Measurements from ENCODE around the gene LZTFL1.

The LZTFL1 gene

GRCh38 chr3:45807681-45808540 lies 34.0 kb downstream of the LZTFL1 start:
- DNase-seq (ENCODE audit: low spot score) = no peak

GRCh38 chr3:45807133-45807532 lies 34.8 kb downstream of the LZTFL1 start:
- no peak for DNase-seq (ENCODE audit: low spot score)

GRCh38 chr3:45806072-45806471 lies 35.8 kb downstream of the LZTFL1 start:
- no peak for DNase-seq (ENCODE audit: low spot score)

GRCh38 chr3:45803252-45803935 lies 38.5 kb downstream of the LZTFL1 start:
- DNase-seq (ENCODE audit: low spot score) = no peak

GRCh38 chr3:45802146-45802545 lies 39.8 kb downstream of the LZTFL1 start:
- no peak for DNase-seq (ENCODE audit: low spot score)

GRCh38 chr3:45800611-45801010 lies 41.3 kb downstream of the LZTFL1 start:
- no peak for DNase-seq (ENCODE audit: low spot score)

- no peak for DNase-seq (ENCODE audit: low spot score)
Observed at GRCh38 chr3:45799586-45799985, 42.3 kb downstream of the LZTFL1 start.

GRCh38 chr3:45798034-45798433 lies 43.9 kb downstream of the LZTFL1 start:
- DNase-seq (ENCODE audit: low spot score) = no peak

GRCh38 chr3:45796902-45797637 lies 44.8 kb downstream of the LZTFL1 start:
- DNase-seq (ENCODE audit: low spot score) = no peak

GRCh38 chr3:45795882-45796765 lies 45.8 kb downstream of the LZTFL1 start, which contains the start of gene SLC6A20:
SLC6A20 (minus strand) TSS chr3:45796536; CDS start chr3:45796419, 117 bp downstream.
- DNase-seq (ENCODE audit: low spot score) = no peak

- no peak for DNase-seq (ENCODE audit: low spot score)
Observed at GRCh38 chr3:45795509-45795881, 46.4 kb downstream of the LZTFL1 start.

- no peak for DNase-seq (ENCODE audit: low spot score)
Observed at GRCh38 chr3:45794660-45795059, 47.3 kb downstream of the LZTFL1 start.

GRCh38 chr3:45794177-45794560 lies 47.8 kb downstream of the LZTFL1 start:
- no peak for DNase-seq (ENCODE audit: low spot score)

GRCh38 chr3:45793482-45794176 lies 48.3 kb downstream of the LZTFL1 start:
- no peak for DNase-seq (ENCODE audit: low spot score)

GRCh38 chr3:45792516-45793172 lies 49.3 kb downstream of the LZTFL1 start:
- no peak for DNase-seq (ENCODE audit: low spot score)

GRCh38 chr3:45792036-45792435 lies 49.9 kb downstream of the LZTFL1 start:
- DNase-seq (ENCODE audit: low spot score) = no peak

- DNase-seq (ENCODE audit: low spot score) = no peak
Observed at GRCh38 chr3:45790596-45790995, 51.3 kb downstream of the LZTFL1 start.

- DNase-seq (ENCODE audit: low spot score) = no peak
Observed at GRCh38 chr3:45789235-45789812, 52.6 kb downstream of the LZTFL1 start.

GRCh38 chr3:45787551-45787950 lies 54.4 kb downstream of the LZTFL1 start:
- DNase-seq (ENCODE audit: low spot score) = no peak

Data from AG08396 (cell line).